Measurements from ENCODE around the gene BANP. TPM values are rescaled to one million over a fixed set of nuclear protein-coding genes. Genes with fewer than 3 reads are reported as not detected.

Gene BANP
- total RNA-seq, 1 experiment from 2014 or later, result 16.7 TPM

- in situ Hi-C loops (cut with HindIII; ENCODE audit: low pct_unique_long_range_greater_than_20kb, low sequenced_read_pairs), result no loop called here
- peak; percentile 10 for DNase-seq (ENCODE audit: low read depth)
These were observed 112.1 kb downstream of the BANP start for GRCh38 chr16:88063211-88063773.

- in situ Hi-C loops (cut with HindIII; ENCODE audit: low pct_unique_long_range_greater_than_20kb, low sequenced_read_pairs), result no loop called here
These were observed 113.0 kb downstream of the BANP start for GRCh38 chr16:88064011-88064888.

GRCh38 chr16:88064889-88065746 is 113.9 kb downstream of the BANP start:
- in situ Hi-C loops (cut with HindIII; ENCODE audit: low pct_unique_long_range_greater_than_20kb, low sequenced_read_pairs), result no loop called here
- DNase-seq (ENCODE audit: low read depth), result no peak

More at GRCh38 chr16:88064011-88064888, 113.0 kb downstream of the BANP start:
- no peak for DNase-seq (ENCODE audit: low read depth)

DNA sequence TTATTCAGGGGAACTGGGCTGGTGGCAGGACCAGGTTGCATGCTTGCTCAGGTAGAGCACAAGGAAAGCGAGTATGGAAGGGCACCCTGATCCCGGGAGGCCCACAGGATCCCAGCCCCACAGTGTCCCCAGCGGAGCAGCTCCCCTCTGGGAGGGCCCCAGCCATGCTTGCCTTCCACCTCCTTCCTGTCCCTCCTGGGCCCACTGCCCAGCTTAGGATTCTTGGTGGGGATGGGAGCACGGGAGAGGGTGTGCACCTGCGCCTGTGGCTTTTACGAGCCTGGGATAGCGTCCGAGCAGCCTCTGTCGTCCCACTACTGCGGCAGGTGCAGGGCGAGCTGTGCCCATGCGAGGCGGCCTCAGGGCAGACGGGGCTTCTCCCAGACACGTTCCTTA is 114.5 kb downstream of the BANP start:
- in situ Hi-C loops (cut with HindIII; ENCODE audit: low pct_unique_long_range_greater_than_20kb, low sequenced_read_pairs), result no loop called here
- no peak for DNase-seq (ENCODE audit: low read depth)

GRCh38 chr16:88066234-88066633 is 115.0 kb downstream of the BANP start:
- in situ Hi-C loops (cut with HindIII; ENCODE audit: low pct_unique_long_range_greater_than_20kb, low sequenced_read_pairs), result no loop called here
- DNase-seq (ENCODE audit: low read depth), result no peak

- no peak for DNase-seq (ENCODE audit: low read depth)
- in situ Hi-C loops (cut with HindIII; ENCODE audit: low pct_unique_long_range_greater_than_20kb, low sequenced_read_pairs), result no loop called here
These were observed 115.7 kb downstream of the BANP start for GRCh38 chr16:88066680-88067529.

DNA sequence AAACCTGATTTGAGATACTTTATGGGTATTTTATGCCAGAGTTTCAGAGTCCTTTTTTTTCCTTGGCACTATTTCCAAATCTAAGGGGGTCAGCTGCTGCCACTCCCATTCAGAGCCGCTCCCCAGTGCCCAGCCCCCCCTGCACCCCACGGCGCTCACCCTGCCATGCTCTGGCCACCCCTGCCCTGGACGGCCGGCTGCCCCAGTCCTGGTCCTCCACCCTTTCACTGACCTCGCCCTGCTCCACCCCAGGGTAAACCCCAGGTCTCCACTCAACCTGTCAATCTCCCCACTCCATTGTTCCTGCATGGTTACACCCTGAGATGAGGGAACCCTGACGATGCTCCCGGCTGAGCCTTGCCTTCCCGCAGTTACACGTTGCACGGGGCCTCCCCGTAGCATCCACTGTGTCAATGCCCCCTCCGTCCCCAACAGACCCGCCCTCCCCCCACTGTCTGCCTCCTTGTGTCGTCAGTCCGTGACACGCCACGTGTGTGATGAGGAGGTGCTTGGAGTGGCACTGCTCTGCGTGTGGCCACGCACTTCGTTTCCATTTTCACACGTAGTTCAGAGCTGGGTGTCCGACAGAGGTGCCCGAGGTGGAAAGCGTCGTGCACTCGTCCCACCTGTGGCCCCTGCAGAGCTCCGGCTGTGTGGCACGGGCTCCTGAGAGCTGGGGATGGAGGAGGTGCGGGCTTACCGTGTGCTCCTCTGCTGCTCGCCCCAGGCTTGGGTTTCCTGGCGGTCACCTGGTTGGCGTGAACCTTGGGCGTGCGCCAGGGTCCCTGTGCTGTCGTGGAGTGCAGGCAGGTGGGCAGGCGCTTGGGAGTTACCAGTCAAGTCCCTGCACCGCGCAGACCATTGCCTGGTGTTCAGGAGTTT is 116.5 kb downstream of the BANP start:
- in situ Hi-C loops (cut with HindIII; ENCODE audit: low pct_unique_long_range_greater_than_20kb, low sequenced_read_pairs), result no loop called here
- DNase-seq (ENCODE audit: low read depth), result no peak

- in situ Hi-C loops (cut with HindIII; ENCODE audit: low pct_unique_long_range_greater_than_20kb, low sequenced_read_pairs), result no loop called here
- DNase-seq (ENCODE audit: low read depth), result no peak
These were observed 117.5 kb downstream of the BANP start for GRCh38 chr16:88068476-88069396.

DNA sequence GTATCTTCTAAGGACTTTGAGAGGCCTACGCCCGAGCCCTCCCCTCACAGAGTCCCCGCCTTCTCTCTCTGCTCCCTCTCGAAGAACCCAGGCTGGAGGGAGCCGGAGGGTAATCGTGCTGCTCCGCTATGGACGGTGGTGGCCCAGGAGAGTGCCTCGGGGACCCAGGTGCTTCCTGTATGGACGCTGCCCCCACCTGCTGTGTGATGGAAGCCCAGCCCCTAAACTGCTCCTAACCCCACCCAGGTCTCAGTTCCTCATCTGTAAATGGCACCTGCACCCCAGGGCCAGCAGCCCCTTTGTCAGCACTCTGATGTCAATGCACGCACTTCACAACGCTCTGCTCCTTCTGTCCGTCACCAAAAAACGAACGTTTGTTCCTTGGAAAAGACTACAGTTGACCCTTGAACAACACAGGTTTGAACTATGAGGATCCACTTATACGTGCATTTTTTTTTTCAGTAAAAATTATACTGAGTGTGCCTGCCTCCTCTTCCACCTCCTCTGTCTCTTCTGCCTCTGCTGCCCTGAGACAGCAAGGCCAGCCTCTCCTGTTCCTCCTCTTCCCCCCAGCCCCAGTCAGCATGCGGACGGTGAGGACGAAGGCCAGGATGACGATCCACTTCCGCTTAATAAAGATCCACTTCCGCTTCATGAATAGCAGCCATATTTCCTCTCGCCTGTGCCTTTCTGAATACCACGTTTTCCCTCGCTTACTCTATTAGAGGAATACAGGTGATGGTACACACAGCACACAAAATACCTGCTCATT is 118.3 kb downstream of the BANP start:
- DNase-seq (ENCODE audit: low read depth), result no peak
- in situ Hi-C loops (cut with HindIII; ENCODE audit: low pct_unique_long_range_greater_than_20kb, low sequenced_read_pairs), result no loop called here

DNA sequence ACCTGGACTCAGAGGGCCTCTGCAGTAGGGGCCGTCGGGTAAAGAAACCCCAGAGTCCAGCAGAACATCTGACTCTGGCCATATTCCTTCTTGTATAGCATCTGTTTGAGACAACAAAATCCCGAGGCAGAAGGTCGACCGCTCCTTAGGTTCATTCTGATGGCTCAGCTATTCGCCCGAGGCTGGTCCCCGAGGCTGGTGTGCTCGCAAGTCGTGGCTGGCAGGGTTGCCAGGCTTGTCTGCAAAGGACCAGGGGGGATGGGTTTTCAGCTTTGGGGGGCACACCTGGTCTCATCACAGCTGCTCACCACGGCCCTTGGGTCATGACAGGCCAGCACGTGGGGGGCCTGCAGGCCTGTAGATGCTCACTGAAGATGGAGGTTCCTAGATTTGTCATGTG is 119.1 kb downstream of the BANP start:
- no peak for DNase-seq (ENCODE audit: low read depth)
- in situ Hi-C loops (cut with HindIII; ENCODE audit: low pct_unique_long_range_greater_than_20kb, low sequenced_read_pairs), result no loop called here

DNA sequence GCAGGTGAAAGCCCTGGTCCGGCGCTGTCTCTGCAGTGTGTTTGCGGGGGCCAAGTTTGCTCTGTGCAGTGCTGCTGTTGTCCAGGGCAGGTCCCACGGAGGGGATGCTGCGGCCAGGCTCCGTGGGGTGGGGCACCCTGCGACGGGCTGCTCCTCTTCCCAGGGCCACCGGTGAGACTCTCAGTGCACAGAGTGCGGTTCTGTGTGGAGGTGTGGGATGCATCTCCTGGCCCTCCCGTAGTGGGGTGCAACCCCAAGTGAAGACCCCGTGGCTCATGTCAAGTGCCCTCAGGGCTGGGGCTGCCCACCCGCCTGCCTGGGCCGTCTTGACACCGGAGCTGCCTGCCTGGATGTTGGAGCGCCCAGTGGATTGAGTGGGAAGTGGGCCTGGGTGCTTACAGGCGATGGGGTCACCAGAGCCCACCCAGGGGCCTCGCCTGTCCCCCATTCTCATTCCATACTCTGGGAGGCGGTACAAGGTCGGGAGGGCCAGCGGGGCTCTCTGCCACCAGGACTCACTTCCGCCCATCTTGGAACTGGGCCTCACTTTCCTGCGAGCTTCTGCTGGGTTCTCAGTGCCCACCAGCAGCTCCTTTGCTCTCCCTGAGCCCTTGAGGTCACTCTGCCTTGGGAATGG is 119.9 kb downstream of the BANP start:
- in situ Hi-C loops (cut with HindIII; ENCODE audit: low pct_unique_long_range_greater_than_20kb, low sequenced_read_pairs), result no loop called here
- no peak for DNase-seq (ENCODE audit: low read depth)

DNA sequence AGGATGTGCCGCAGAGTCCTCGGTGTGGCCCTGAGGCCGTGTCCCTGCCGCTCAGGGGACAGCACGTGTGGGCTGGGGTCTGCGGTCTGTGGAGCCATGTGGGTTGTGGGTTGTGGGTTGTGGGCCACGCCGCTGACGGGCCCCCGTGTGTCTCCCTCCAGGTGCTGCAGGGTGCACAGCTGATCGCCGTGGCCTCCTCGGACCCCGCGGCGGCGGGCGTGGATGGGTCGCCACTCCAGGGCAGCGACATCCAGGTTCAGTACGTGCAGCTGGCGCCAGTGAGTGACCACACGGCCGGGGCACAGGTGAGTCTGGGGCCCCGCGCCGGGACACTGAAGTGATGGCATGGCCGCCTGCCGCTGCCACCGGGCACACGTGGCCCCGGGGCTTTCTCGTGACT is 120.7 kb downstream of the BANP start:
- in situ Hi-C loops (cut with HindIII; ENCODE audit: low pct_unique_long_range_greater_than_20kb, low sequenced_read_pairs), result no loop called here
- no peak for DNase-seq (ENCODE audit: low read depth)

DNA sequence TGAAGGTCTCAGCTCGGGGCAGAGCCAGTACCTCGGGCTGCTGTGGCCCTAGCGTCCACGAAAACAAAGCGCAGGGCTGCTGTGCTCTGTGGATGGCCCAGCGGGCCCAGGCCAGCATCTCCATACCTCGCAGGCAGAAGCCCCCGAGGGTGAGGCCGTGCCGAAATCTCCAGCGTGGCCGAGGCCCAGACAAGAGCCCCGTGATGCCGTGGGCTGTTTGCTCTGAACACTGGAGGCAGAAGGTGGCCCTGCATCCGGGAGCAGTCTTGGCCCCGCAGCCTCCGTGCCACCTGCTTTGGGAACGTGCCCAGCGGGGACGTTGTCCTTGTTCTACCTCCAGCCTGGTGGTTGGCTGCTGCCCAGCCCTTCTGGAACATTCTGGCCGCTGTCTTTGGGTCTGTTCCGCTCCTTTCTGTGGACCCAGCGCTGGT is 121.4 kb downstream of the BANP start:
- DNase-seq (ENCODE audit: low read depth), result no peak
- in situ Hi-C loops (cut with HindIII; ENCODE audit: low pct_unique_long_range_greater_than_20kb, low sequenced_read_pairs), result no loop called here

DNA sequence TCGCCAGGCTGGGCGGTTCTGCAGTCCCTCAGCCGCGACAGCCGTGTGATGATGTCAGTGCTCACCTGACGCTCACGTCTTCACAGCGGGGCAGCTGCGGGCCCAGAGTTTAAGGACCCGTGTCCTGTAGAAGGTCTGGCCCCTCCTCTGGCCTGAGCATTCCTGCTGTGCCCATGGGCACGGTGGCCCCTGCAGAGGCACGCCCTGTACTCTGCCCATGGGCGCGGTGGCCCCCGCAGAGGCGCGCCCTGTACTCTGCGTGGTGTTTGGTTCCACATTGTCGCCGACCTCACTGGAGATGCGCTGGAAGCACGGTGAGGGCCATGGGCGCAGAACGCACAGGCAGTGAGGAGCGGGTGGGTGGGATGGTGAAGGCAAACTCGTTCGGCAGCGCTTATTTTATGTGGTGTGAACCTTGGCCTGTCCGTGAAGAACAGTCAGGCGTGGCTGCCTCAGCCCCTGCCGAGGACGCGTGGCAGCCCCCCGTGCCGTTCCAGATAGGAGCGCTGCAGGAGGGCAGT is 122.0 kb downstream of the BANP start:
- in situ Hi-C loops (cut with HindIII; ENCODE audit: low pct_unique_long_range_greater_than_20kb, low sequenced_read_pairs), result no loop called here

DNA sequence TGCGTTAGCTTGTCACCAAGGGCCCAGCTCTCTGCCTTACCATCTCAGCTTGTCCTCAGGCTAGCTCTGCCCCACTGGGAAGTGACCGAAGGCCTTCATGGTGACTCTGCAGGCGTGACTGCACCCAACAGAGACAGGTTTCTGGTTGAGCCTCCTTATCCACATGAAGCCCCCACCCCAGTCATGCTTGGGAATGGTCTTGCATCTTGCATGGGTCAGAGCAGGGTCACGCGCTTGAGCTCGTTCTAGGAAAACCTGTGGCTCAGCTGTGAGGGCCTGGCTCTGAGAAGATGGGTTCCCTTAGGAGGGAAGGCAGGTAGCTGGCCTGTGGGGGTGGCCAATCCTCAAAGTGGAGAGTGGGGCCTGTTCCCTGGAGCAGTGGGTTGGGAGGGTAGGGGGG is 122.8 kb downstream of the BANP start:
- no peak for DNase-seq (ENCODE audit: low read depth)
- in situ Hi-C loops (cut with HindIII; ENCODE audit: low pct_unique_long_range_greater_than_20kb, low sequenced_read_pairs), result no loop called here

More for the DNA sequence above, 122.0 kb downstream of the BANP start:
- DNase-seq (ENCODE audit: low read depth), result no peak
